ENCODE results near the gene IGSF1.

GRCh38 chrX:131287560-131288179, 1.4 kb downstream of the IGSF1 start:
- TF ChIP-seq GATA2 (IDR thresholded peaks at IDR 0.05; ENCODE audit: low read depth, low read length) (no peak), GATA3 (IDR thresholded peaks at IDR 0.05; ENCODE audit: low read depth, low read length) (no peak)

Data from SH-SY5Y (cell line).